GM12865 (cell line): ENCODE measurements around the gene MPI.

ENCODE experiments used
- DNase-seq: peaks from one replicate; pipeline ENCODE4 v3.0.0; 2010; ENCODE audit warnings: low read depth
- H3K4me3 ChIP-seq: 2 replicates; pipeline ENCODE4 v1.5.1; 2011; ENCODE audit warnings: mild to moderate bottlenecking, low read depth, low read length, control low read depth
- TF ChIP-seq, protein P1 (sequence below): IDR thresholded peaks from 2 replicates; pipeline ENCODE4 v1.5.1; 2011; ENCODE audit warnings: low read length, control low read depth, low read depth, inconsistent platforms; ENCODE audit not compliant: insufficient read depth; ENCODE audit errors: missing control alignments

Gene MPI

DNA sequence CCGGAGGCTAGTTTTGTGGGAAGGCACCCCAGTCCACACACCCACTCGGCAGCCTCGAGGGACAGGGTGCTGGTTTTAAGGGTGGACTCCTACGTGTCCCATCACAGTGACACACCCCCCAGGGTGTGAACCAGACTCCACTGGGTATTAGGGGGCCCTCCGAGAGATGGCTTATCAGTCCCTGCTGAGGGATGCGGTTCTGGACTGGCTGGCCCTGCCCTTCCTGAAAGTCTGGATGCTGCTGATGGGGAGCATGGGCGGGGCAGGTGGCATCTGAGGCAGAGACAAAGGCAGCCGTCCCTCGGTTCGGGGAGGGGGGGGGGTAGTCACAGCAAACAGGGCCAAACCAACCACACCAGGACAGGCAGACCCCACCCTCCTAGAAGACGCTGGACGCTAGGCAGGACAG, 45.9 kb upstream of the MPI start:
- no peak for DNase-seq
- TF ChIP-seq, protein P1, sequence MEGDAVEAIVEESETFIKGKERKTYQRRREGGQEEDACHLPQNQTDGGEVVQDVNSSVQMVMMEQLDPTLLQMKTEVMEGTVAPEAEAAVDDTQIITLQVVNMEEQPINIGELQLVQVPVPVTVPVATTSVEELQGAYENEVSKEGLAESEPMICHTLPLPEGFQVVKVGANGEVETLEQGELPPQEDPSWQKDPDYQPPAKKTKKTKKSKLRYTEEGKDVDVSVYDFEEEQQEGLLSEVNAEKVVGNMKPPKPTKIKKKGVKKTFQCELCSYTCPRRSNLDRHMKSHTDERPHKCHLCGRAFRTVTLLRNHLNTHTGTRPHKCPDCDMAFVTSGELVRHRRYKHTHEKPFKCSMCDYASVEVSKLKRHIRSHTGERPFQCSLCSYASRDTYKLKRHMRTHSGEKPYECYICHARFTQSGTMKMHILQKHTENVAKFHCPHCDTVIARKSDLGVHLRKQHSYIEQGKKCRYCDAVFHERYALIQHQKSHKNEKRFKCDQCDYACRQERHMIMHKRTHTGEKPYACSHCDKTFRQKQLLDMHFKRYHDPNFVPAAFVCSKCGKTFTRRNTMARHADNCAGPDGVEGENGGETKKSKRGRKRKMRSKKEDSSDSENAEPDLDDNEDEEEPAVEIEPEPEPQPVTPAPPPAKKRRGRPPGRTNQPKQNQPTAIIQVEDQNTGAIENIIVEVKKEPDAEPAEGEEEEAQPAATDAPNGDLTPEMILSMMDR = no peak
- peak overlapping the region; percentile 49; the same call in 1 of the 2 replicates for H3K4me3 ChIP-seq

DNA sequence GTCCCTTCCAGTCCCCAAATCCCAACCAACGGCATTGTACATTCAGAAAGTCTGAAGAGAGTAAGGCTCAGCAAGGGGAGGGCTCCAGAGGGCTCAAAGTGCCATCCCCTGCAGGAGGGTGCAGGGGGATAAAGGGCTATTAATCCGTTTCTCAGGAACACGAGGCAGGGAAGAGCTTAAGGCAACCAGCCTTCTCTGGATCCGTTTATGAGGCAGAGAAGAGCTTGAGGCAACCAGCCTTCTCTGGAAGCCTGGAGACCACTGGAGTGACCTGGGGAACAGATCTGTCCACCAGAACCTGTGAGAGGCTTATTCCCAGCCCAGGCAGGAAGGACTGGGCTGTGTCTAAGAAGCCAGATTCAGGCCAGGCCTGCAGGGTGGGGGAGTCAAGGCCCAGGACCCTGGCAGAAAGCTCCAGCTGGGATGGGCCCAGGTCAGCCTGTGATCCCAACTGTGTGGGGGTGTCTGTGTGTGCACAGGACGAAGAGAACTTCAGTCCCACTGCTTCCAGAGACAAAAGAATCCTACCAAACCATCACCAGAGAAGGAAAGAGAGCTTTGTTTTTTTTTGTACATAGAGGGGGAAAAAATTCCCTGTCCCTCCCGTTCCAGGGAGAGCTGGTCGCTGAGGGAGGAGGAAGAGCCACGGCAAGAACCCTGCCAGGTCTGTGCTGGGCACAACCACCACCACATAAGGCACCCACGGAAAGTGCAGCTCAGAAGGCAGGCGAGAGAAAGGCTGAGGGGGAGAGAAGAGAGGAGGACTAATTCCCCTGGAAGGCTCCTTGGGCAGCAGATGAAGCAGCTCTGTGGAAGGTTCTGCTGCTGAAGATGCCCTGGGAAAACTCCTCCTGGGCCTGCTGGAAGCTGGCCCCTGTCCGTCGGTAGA, 45.3 kb upstream of the MPI start:
- TF ChIP-seq, protein P1 = no peak

DNA sequence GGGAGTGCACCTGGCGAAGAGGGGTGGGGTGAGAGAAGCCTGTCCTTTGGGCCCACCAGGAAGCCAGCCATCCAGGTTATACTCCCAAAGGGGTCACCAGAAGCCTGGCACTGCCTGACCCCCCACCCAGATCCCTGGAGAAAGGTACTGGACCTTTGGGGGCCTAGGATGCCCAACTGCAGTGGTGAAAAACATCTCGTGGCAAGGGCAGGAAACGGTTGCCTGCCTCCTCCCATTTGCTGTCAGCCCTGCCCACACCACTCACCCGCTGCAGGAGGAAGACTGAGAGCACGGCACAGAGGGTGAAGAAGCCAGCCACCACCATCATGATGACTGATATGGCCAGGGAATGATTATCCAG, 44.7 kb upstream of the MPI start:
- TF ChIP-seq, protein P1 = no peak
- no peak overlapping the region for H3K4me3 ChIP-seq
- DNase-seq = no peak

More for the DNA sequence above, 45.3 kb upstream of the MPI start:
- no peak overlapping the region for H3K4me3 ChIP-seq
- no peak for DNase-seq

DNA sequence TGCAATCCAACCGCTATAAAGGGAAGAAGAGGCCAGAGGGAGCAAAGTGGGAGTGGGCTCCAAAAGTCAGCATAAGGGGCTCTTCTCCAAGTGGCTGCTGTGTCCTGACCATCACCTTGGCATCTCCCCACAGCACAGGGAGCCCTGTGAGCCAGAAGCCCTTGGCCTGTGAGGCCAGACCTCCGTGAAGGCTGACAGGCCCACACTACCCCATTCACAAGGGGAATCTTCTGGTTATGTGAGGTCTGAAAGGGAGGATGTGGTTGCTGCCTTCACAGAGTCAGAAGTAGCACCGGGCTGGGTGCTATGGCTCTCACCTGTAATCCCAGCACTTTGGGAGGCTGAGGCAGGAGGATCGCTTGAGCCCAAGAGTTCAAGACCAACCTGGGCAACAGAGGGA, 44.3 kb upstream of the MPI start:
- DNase-seq = no peak
- TF ChIP-seq, protein P1 = no peak
- H3K4me3 ChIP-seq = no peak overlapping the region

DNA sequence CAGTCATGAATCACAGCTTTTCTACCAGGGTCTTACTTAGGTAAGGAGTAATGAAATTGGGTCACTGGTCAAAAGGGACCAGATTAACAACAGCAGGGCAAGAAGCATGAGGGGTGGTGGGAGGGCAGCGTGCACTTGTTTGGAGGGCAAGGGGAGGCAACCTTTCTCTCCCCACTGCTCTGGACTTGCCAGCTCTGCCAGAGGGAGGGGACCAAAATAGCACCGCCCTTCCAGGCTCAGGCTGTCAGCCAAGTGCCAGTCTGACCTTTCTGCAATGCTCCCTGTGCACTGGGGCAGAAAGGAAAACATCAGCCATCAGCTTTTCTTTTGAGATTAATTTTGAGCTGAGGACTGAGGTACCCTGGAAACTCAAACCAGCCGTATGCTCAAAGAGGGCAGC, 42.4 kb upstream of the MPI start:
- TF ChIP-seq, protein P1 = no peak
- H3K4me3 ChIP-seq = no peak overlapping the region
- no peak for DNase-seq

DNA sequence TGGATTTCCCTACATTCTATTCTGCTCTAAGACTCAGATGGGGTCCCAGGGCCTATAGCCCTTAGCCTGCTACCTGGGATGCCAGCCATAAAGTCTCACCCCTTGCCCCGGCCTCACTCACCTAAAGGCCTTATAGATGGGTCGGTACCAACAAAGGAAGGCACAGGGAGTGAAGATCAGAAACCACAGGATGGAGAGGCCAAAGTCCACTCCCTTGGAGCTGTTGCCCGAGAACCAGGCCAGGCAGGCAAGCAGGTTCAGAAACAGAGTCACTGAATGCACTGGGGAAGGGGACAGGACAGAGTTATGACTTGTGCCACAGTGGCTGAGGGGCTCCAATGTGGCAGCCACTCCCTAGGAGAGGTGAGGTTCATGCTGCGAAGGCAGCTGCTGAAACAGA, 39.4 kb upstream of the MPI start:
- DNase-seq = no peak
- TF ChIP-seq, protein P1 = no peak
- no peak overlapping the region for H3K4me3 ChIP-seq

DNA sequence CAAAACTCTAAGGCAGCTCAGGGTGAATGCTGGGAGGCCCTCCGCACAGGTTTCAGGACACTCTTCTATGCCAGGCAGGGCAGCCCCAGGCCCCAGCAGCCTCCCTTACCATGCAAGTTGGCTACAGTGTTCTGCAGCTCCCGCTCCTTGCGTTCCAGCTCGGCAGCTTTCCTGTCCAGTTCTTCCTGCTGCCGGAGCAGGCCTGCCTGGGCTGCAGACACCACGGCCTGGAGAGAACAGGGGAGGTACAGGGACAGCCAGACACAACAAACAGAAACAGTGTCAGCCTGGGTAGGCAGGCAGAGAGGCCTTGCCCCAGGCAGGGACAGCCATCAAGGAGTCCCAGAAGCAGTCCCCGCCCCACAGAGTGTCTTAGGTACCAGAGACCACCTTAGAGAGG, 37.9 kb upstream of the MPI start:
- DNase-seq = no peak
- H3K4me3 ChIP-seq = no peak overlapping the region
- TF ChIP-seq, protein P1 = no peak
